H9 (cell line): ENCODE results near the gene RNF181. TPM values are rescaled to one million over a fixed set of nuclear protein-coding genes. Genes with fewer than 3 reads are reported as not detected.

Experiments used
- DNase-seq: peaks from one replicate; pipeline ENCODE4 v3.0.0-alpha.2; 2017
- H2AFZ ChIP-seq: one replicate; pipeline ENCODE4 v1.6.1; 2013; ENCODE audit warnings: mild to moderate bottlenecking, low read length, control low read depth, moderate library complexity
- H2AK5ac ChIP-seq: 2 replicates; pipeline ENCODE4 v1.6.1; 2013; ENCODE audit warnings: low read length, control low read depth, mixed read lengths; ENCODE audit not compliant: insufficient read length
- H2BK120ac ChIP-seq: one replicate; pipeline ENCODE4 v1.6.1; 2013; ENCODE audit warnings: low read depth, mild to moderate bottlenecking, low read length, control low read depth, inconsistent platforms; ENCODE audit not compliant: poor library complexity, severe bottlenecking
- H2BK12ac ChIP-seq: 2 replicates; pipeline ENCODE4 v1.6.1; 2013; ENCODE audit warnings: low read length, control low read depth, mixed read lengths, low read depth; ENCODE audit not compliant: insufficient read length
- H2BK15ac ChIP-seq: 2 replicates; pipeline ENCODE4 v1.6.1; 2013; ENCODE audit warnings: low read depth, low read length, control low read depth
- H2BK20ac ChIP-seq: one replicate; pipeline ENCODE4 v1.6.1; 2013; ENCODE audit warnings: low read depth, mild to moderate bottlenecking, low read length, control low read depth, inconsistent platforms; ENCODE audit not compliant: poor library complexity, severe bottlenecking
- H2BK5ac ChIP-seq: 2 replicates; pipeline ENCODE4 v1.6.1; 2013; ENCODE audit warnings: low read length, control low read depth, mixed read lengths; ENCODE audit not compliant: insufficient read length
- H3K14ac ChIP-seq: 2 replicates; pipeline ENCODE4 v1.6.1; 2013; ENCODE audit warnings: low read length, control low read depth; ENCODE audit not compliant: insufficient read depth
- H3K18ac ChIP-seq: 2 replicates; pipeline ENCODE4 v1.6.1; 2013; ENCODE audit warnings: low read depth, mild to moderate bottlenecking, mixed read lengths, low read length, control low read depth; ENCODE audit not compliant: insufficient read length
- H3K23ac ChIP-seq: 2 replicates; pipeline ENCODE4 v1.6.1; 2013; ENCODE audit warnings: low read length, control low read depth, mixed read lengths, low read depth; ENCODE audit not compliant: insufficient read length
- H3K23me2 ChIP-seq: 2 replicates; pipeline ENCODE4 v1.6.1; 2013; ENCODE audit warnings: low read depth, mild to moderate bottlenecking, mixed read lengths, low read length, control low read depth; ENCODE audit not compliant: insufficient read length, poor library complexity, severe bottlenecking
- H3K27ac ChIP-seq: 2 replicates; pipeline ENCODE4 v1.5.1; 2013; ENCODE audit warnings: low read length, control low read depth, mixed read lengths, low read depth; ENCODE audit not compliant: insufficient read length
- H3K27me3 ChIP-seq: 2 replicates; pipeline ENCODE4 v1.6.1; 2013; ENCODE audit warnings: low read length, control low read depth, inconsistent platforms; ENCODE audit not compliant: insufficient read depth
- H3K4ac ChIP-seq: 2 replicates; pipeline ENCODE4 v1.6.1; 2013; ENCODE audit warnings: low read depth, mild to moderate bottlenecking, control low read depth, inconsistent platforms, low read length, moderate library complexity
- H3K4me1 ChIP-seq: 2 replicates; pipeline ENCODE4 v1.6.1; 2013; ENCODE audit warnings: low read length, control low read depth, inconsistent platforms; ENCODE audit not compliant: insufficient read depth
- H3K4me2 ChIP-seq: 2 replicates; pipeline ENCODE4 v1.6.1; 2013; ENCODE audit warnings: low read length, control low read depth, mixed read lengths; ENCODE audit not compliant: insufficient read length, insufficient read depth
- H3K56ac ChIP-seq: 2 replicates; pipeline ENCODE4 v1.6.1; 2013; ENCODE audit warnings: low read depth, mild to moderate bottlenecking, mixed read lengths, low read length, control low read depth; ENCODE audit not compliant: insufficient read length
- H3K79me1 ChIP-seq: 2 replicates; pipeline ENCODE4 v1.6.1; 2013; ENCODE audit warnings: low read depth, mild to moderate bottlenecking, moderate library complexity, low read length, control low read depth, inconsistent platforms; ENCODE audit not compliant: insufficient read depth, poor library complexity, severe bottlenecking
- H3K79me2 ChIP-seq: 2 replicates; pipeline ENCODE4 v1.6.1; 2013; ENCODE audit warnings: low read length, control low read depth, inconsistent platforms; ENCODE audit not compliant: insufficient read depth
- H3K9ac ChIP-seq: 2 replicates; pipeline ENCODE4 v1.6.1; 2013; ENCODE audit warnings: low read length, control low read depth, mixed read lengths; ENCODE audit not compliant: insufficient read length; ENCODE audit errors: extremely low read depth
- H3K9me3 ChIP-seq: one replicate; pipeline ENCODE4 v1.6.1; 2013; ENCODE audit warnings: low read depth, low read length, inconsistent platforms; ENCODE audit not compliant: control insufficient read depth
- H3T11ph ChIP-seq: one replicate; pipeline ENCODE4 v1.6.1; 2013; ENCODE audit warnings: mild to moderate bottlenecking, low read length, control low read depth, inconsistent platforms
- H4K20me1 ChIP-seq: one replicate; pipeline ENCODE4 v1.6.1; 2013; ENCODE audit not compliant: control insufficient read depth, insufficient read length, insufficient read depth
- H4K5ac ChIP-seq: 2 replicates; pipeline ENCODE4 v1.6.1; 2013; ENCODE audit warnings: low read depth, mild to moderate bottlenecking, mixed read lengths, low read length, control low read depth; ENCODE audit not compliant: insufficient read length
- H4K8ac ChIP-seq: replicated peaks from 2 replicates; pipeline ENCODE4 v1.6.1; 2013; ENCODE audit warnings: low read length, control low read depth, mixed read lengths, low read depth; ENCODE audit not compliant: insufficient read length
- H4K91ac ChIP-seq: 2 replicates; pipeline ENCODE4 v1.6.1; 2013; ENCODE audit warnings: low read depth, mild to moderate bottlenecking, moderate library complexity, mixed read lengths, low read length, control low read depth; ENCODE audit not compliant: insufficient read length
- H3K27ac Mint-ChIP-seq, 3 experiments: 2 replicates in 2 of 3; 3 replicates in 1 of 3; pipeline ENCODE4 v1.8.0; 2020 to 2021; ENCODE audit warnings: mixed read lengths in 3 of 3, mild to moderate bottlenecking in 1 of 3, moderate library complexity in 1 of 3
- H3K27me3 Mint-ChIP-seq: 2 replicates; pipeline ENCODE4 v1.8.0; 2021; ENCODE audit warnings: low read depth, mild to moderate bottlenecking, moderate library complexity, mixed read lengths
- H3K36me3 Mint-ChIP-seq, 3 experiments: 2 replicates in 2 of 3; 3 replicates in 1 of 3; pipeline ENCODE4 v1.8.0; 2020 to 2021; ENCODE audit warnings: low read depth in 3 of 3, mixed read lengths in 3 of 3; ENCODE audit not compliant: insufficient read depth in 1 of 3
- H3K4me1 Mint-ChIP-seq, 2 experiments: 2 replicates each; pipeline ENCODE4 v1.8.0; 2020; ENCODE audit warnings: mixed read lengths in 2 of 2
- H3K4me3 Mint-ChIP-seq, 2 experiments: 2 replicates in 1 of 2; 3 replicates in 1 of 2; pipeline ENCODE4 v1.8.0; 2020 to 2021; ENCODE audit warnings: mild to moderate bottlenecking in 2 of 2, mixed read lengths in 2 of 2, moderate library complexity in 1 of 2
- H3K9me3 Mint-ChIP-seq, 2 experiments: 2 replicates in 1 of 2; 3 replicates in 1 of 2; pipeline ENCODE4 v1.8.0; 2020; ENCODE audit warnings: mild to moderate bottlenecking in 2 of 2, mixed read lengths in 2 of 2, moderate library complexity in 1 of 2
- CTCF ChIP-seq: fragments of 200-600 bp; sonication (generic); conservative IDR thresholded peaks from 3 replicates; pipeline ENCODE4 v1.8.0; 2021; ENCODE audit warnings: antibody characterized with exemption, mild to moderate bottlenecking
- WGBS: extraction: QIAGEN DNeasy Blood & Tissue Kit; methylation state at CpG from one replicate; pipeline ENCODE4 v1.1.7; 2013; ENCODE audit warnings: missing lambda C conversion rate, low lambda C conversion rate, mixed read lengths; ENCODE audit not compliant: insufficient read length; ENCODE audit errors: extremely low coverage; 5-methylcytosine and 5-hydroxymethylcytosine counted together
- total RNA-seq: library from RNA; stranded (reverse); gene quantifications from 2 replicates; pipeline ENCODE4 v1.2.1, GENCODE V29; 2021

The RNF181 gene
- total RNA-seq, 1 experiment from 2014 or later: 122 TPM

- WGBS: no CpG with 5 or more reads among the region's 6 CpGs
- no peaks in the 10 kb centered on the region for H3K9me3 Mint-ChIP-seq
- Histone ChIP-seq H3K56ac (no peak overlapping the region), H3K4ac (no peak overlapping the region), H3K23ac (no peak overlapping the region), H3K27me3 (no peaks in the 10 kb centered on the region), H3K9me3 (no peaks in the 10 kb centered on the region), H3K9ac (no peak overlapping the region), H3K14ac (no peak overlapping the region), H4K20me1 (no peaks in the 10 kb centered on the region), H2AFZ (no peak overlapping the region), H2AK5ac (no peak overlapping the region), H3K79me2 (no peaks in the 10 kb centered on the region), H2BK5ac (no peak overlapping the region), H4K91ac (no peak overlapping the region), H3K79me1 (no peaks in the 10 kb centered on the region), H2BK15ac (no peak overlapping the region), H4K8ac (no peak overlapping the region), H3K4me2 (peak overlapping the region; percentile 59), H2BK120ac (no peak overlapping the region), H3K4me1 (peaks cover 3% of the 10 kb centered on the region; the same call in 1 of the 2 replicates), H3K18ac (no peak overlapping the region), H4K5ac (no peak overlapping the region), H3K23me2 (peaks cover 5% of the 10 kb centered on the region), H3K27ac (no peak overlapping the region), H3T11ph (no peak overlapping the region), H2BK12ac (no peak overlapping the region), H2BK20ac (no peak overlapping the region)
- peak overlapping the region; percentile 83 to 88 for H3K4me3 Mint-ChIP-seq
- no peaks in the 10 kb centered on the region for H3K27me3 Mint-ChIP-seq
- no peak for TF ChIP-seq CTCF
- no peak overlapping the region for H3K27ac Mint-ChIP-seq
- peaks cover 23 to 28% of the 10 kb centered on the region in 2 experiments for H3K4me1 Mint-ChIP-seq
- no peak for DNase-seq
- peaks cover 0 to 24% (median 23%) of the 10 kb centered on the region in 3 experiments; a peak in 5 of 7 replicates for H3K36me3 Mint-ChIP-seq
These were observed 5.6 kb downstream of the RNF181 start for GRCh38 chr2:85600951-85601770.
